ENCODE measurements around the gene MPPED1. TPM values are rescaled to one million over a fixed set of nuclear protein-coding genes. Genes with fewer than 3 reads are reported as not detected.

Gene MPPED1
- total and polyA plus RNA-seq, 2 of the 13 experiments (the other 11 are each of a cell fraction or from before 2014, with no cell fraction given) = 0.77 TPM; not detected in 1

DNA sequence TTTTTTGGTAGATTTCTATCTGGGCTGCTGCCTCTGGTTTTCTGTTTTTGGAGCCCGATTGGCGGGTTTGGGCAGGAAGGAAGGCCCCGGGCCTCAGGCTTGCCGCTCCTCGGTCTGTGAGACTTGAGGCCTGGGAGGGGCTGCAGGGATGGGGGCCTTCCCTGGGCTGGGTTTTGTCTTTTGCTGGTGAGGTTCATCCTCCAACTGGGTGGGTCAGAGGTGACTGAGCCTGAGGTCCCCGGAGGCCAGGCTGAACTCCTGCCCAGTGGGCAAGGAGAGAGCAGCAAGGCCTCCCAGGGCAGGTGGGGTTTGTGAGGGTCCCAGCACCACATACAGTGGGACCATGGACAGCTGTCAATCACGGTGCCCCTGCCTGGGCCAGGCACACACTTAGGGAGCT lies 15.0 kb downstream of the MPPED1 start:
- H4K20me1 ChIP-seq (ENCODE audit: insufficient read depth, low read length) = no peaks in the 10 kb centered on the region
- no peak overlapping the region for H2AFZ ChIP-seq (ENCODE audit: low read length)
- ATAC-seq (no peak), DNase-seq (ENCODE audit: low spot score) (no peak), FAIRE-seq (no peak)
- in situ Hi-C loops (cut with HindIII; ENCODE audit: extremely low pct_ligation_motif_present, low pct_unique_long_range_greater_than_20kb) = no loop called here
- POLR2A ChIA-PET = no interaction called here
- H3K4me2 ChIP-seq (ENCODE audit: low read depth, low read length) = no peak overlapping the region
- no peaks in the 10 kb centered on the region for H3K4me1 ChIP-seq (ENCODE audit: insufficient read depth, low read length)
- no peak overlapping the region for H3K4me3 ChIP-seq (replicated peaks in 1 of 3; ENCODE audit: insufficient read depth in 1 of 3, low read depth in 2 of 3, low read length in 3 of 3)
- WGBS (ENCODE audit: low lambda C conversion rate) = 38% methylated on average over 6 of the region's 7 CpGs
- intact Hi-C loops (cut with micrococcal nuclease; ENCODE audit: unreplicated experiment) = no loop called here
- H3K36me3 ChIP-seq (replicated peaks in 1 of 2; ENCODE audit: control insufficient read depth in 1 of 2, insufficient read depth in 2 of 2, low read length in 2 of 2) = no peaks in the 10 kb centered on the region
- no peaks in the 10 kb centered on the region for H3K9me3 ChIP-seq (ENCODE audit: low read length)
- no TSS peak for BruUV-seq (replicated peaks)
- H3K27ac ChIP-seq (ENCODE audit: extremely low read length, insufficient read depth, low read length) = no peak overlapping the region
- H3K9ac ChIP-seq (ENCODE audit: insufficient read depth, low read depth, low read length) = no peak overlapping the region
- CTCF ChIA-PET (ENCODE audit: low intra/inter-chr PET ratio, low total read pairs) = no interaction called here
- H3K27me3 ChIP-seq (ENCODE audit: control insufficient read depth in 1 of 2, insufficient read depth in 2 of 2, low read length in 2 of 2) = peaks cover 4 to 59% of the 10 kb centered on the region in 2 experiments; a peak in 4 of 5 replicates
- no peaks in the 10 kb centered on the region for H3K79me2 ChIP-seq (ENCODE audit: insufficient read depth, low read length)
- TF ChIP-seq, protein P1, sequence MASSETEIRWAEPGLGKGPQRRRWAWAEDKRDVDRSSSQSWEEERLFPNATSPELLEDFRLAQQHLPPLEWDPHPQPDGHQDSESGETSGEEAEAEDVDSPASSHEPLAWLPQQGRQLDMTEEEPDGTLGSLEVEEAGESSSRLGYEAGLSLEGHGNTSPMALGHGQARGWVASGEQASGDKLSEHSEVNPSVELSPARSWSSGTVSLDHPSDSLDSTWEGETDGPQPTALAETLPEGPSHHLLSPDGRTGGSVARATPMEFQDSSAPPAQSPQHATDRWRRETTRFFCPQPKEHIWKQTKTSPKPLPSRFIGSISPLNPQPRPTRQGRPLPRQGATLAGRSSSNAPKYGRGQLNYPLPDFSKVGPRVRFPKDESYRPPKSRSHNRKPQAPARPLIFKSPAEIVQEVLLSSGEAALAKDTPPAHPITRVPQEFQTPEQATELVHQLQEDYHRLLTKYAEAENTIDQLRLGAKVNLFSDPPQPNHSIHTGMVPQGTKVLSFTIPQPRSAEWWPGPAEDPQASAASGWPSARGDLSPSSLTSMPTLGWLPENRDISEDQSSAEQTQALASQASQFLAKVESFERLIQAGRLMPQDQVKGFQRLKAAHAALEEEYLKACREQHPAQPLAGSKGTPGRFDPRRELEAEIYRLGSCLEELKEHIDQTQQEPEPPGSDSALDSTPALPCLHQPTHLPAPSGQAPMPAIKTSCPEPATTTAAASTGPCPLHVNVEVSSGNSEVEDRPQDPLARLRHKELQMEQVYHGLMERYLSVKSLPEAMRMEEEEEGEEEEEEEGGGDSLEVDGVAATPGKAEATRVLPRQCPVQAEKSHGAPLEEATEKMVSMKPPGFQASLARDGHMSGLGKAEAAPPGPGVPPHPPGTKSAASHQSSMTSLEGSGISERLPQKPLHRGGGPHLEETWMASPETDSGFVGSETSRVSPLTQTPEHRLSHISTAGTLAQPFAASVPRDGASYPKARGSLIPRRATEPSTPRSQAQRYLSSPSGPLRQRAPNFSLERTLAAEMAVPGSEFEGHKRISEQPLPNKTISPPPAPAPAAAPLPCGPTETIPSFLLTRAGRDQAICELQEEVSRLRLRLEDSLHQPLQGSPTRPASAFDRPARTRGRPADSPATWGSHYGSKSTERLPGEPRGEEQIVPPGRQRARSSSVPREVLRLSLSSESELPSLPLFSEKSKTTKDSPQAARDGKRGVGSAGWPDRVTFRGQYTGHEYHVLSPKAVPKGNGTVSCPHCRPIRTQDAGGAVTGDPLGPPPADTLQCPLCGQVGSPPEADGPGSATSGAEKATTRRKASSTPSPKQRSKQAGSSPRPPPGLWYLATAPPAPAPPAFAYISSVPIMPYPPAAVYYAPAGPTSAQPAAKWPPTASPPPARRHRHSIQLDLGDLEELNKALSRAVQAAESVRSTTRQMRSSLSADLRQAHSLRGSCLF (CRISPR knock-in tag; IDR thresholded peaks at IDR 0.05; ENCODE audit: borderline replicate concordance) = no peak
- TF ChIP-seq, protein P2, sequence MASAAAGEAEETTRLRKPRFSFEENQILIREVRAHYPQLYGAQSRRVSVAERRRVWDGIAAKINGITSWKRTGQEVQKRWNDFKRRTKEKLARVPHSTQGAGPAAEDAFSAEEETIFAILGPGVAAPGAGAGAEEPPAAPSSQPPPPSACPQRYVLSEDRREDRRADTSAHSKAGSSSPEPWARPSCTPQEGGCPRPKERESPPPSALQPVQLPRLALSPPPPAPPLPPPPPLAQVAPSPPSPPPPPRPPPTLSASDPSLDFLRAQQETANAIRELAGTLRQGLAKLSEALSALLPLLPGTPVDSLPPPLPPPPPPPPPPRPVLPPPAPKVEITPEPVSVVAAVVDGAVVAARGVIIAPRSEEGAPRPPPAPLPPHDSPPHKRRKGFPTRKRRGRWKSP (CRISPR knock-in tag; IDR thresholded peaks at IDR 0.05) = no peak
- TF ChIP-seq, protein P3, sequence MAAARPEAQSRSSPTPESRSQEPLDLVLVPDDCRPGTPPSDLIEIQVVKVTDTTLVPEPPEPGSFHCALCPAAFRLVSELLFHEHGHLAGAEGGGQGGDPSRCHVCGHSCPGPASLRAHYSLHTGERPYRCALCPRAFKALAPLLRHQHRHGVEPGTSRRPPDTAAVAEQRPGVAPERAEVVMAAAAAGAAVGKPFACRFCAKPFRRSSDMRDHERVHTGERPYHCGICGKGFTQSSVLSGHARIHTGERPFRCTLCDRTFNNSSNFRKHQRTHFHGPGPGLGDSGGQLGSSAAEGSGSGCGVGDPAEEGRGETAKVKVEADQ (CRISPR knock-in tag; IDR thresholded peaks at IDR 0.05; ENCODE audit: borderline replicate concordance) = no peak
- no peak for TF ChIP-seq ZNF891 (CRISPR knock-in tag; IDR thresholded peaks at IDR 0.05)
- TF ChIP-seq, protein P4, sequence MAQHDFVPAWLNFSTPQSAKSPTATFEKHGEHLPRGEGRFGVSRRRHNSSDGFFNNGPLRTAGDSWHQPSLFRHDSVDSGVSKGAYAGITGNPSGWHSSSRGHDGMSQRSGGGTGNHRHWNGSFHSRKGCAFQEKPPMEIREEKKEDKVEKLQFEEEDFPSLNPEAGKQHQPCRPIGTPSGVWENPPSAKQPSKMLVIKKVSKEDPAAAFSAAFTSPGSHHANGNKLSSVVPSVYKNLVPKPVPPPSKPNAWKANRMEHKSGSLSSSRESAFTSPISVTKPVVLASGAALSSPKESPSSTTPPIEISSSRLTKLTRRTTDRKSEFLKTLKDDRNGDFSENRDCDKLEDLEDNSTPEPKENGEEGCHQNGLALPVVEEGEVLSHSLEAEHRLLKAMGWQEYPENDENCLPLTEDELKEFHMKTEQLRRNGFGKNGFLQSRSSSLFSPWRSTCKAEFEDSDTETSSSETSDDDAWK (CRISPR knock-in tag; IDR thresholded peaks at IDR 0.05) = no peak
- TF ChIP-seq ZNF567 (CRISPR knock-in tag; IDR thresholded peaks at IDR 0.05; ENCODE audit: borderline replicate concordance) = no peak
- no peak for TF ChIP-seq RBM22 (optimal IDR thresholded peaks at IDR 0.05; ENCODE audit: low read length)
- TF ChIP-seq, protein P5, sequence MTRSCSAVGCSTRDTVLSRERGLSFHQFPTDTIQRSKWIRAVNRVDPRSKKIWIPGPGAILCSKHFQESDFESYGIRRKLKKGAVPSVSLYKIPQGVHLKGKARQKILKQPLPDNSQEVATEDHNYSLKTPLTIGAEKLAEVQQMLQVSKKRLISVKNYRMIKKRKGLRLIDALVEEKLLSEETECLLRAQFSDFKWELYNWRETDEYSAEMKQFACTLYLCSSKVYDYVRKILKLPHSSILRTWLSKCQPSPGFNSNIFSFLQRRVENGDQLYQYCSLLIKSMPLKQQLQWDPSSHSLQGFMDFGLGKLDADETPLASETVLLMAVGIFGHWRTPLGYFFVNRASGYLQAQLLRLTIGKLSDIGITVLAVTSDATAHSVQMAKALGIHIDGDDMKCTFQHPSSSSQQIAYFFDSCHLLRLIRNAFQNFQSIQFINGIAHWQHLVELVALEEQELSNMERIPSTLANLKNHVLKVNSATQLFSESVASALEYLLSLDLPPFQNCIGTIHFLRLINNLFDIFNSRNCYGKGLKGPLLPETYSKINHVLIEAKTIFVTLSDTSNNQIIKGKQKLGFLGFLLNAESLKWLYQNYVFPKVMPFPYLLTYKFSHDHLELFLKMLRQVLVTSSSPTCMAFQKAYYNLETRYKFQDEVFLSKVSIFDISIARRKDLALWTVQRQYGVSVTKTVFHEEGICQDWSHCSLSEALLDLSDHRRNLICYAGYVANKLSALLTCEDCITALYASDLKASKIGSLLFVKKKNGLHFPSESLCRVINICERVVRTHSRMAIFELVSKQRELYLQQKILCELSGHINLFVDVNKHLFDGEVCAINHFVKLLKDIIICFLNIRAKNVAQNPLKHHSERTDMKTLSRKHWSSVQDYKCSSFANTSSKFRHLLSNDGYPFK (CRISPR knock-in tag; IDR thresholded peaks at IDR 0.05; ENCODE audit: borderline replicate concordance) = no peak
- TF ChIP-seq TP53 (CRISPR knock-in tag; conservative IDR thresholded peaks at IDR 0.05) = no peak
- TF ChIP-seq CREB1 (IDR thresholded peaks at IDR 0.05) = no peak
- TF ChIP-seq CREB1 (CRISPR knock-in tag; IDR thresholded peaks at IDR 0.05) = no peak
- no peak for TF ChIP-seq MLLT10 (CRISPR knock-in tag; IDR thresholded peaks at IDR 0.05)
- TF ChIP-seq GATAD1 (CRISPR knock-in tag; IDR thresholded peaks at IDR 0.05) = no peak
